ENCODE results near the gene DNAH10. TPM values are rescaled to one million over a fixed set of nuclear protein-coding genes. Genes with fewer than 3 reads are reported as not detected.
"Not testable (repeated sequence)": the region's sequence is repeated elsewhere in the genome, so short reads cannot be mapped to it uniquely, and the experiment has no call there.

DNAH10 gene
- total RNA-seq, 1 experiment from 2014 or later, result 0.14 TPM

GRCh38 chr12:123779551-123779950 is 17.4 kb downstream of the DNAH10 start:
- Mint-ChIP-seq H3K36me3 (ENCODE audit: insufficient read depth, unreplicated experiment) (no peaks in the 10 kb centered on the region), H3K4me3 (ENCODE audit: low read depth, unreplicated experiment) (no peak overlapping the region), H3K27ac (ENCODE audit: unreplicated experiment) (no peak overlapping the region), H3K9me3 (ENCODE audit: low read depth, unreplicated experiment) (no peaks in the 10 kb centered on the region), H3K4me1 (ENCODE audit: low read depth, unreplicated experiment) (no peaks in the 10 kb centered on the region), H3K27me3 (ENCODE audit: unreplicated experiment) (peaks cover 48% of the 10 kb centered on the region)
- DNase-seq, result no peak
- CTCF ChIA-PET, result no interaction called here
- intact Hi-C loops (cut with micrococcal nuclease; ENCODE audit: unreplicated experiment), result no loop called here
- no peak for TF ChIP-seq CTCF (IDR thresholded peaks at IDR 0.05; ENCODE audit: unreplicated experiment)
- BruUV-seq (replicated peaks), result no TSS peak

GRCh38 chr12:123782997-123783792 is 21.1 kb downstream of the DNAH10 start:
- H3K4me1 Mint-ChIP-seq (ENCODE audit: low read depth, unreplicated experiment), result no peaks in the 10 kb centered on the region
- H3K36me3 Mint-ChIP-seq (ENCODE audit: insufficient read depth, unreplicated experiment), result no peaks in the 10 kb centered on the region
- H3K27ac Mint-ChIP-seq (ENCODE audit: unreplicated experiment), result no peak overlapping the region
- DNase-seq, result no peak
- H3K9me3 Mint-ChIP-seq (ENCODE audit: low read depth, unreplicated experiment), result no peaks in the 10 kb centered on the region
- no TSS peak for BruUV-seq (replicated peaks)
- TF ChIP-seq CTCF (IDR thresholded peaks at IDR 0.05; ENCODE audit: unreplicated experiment), result no peak
- H3K4me3 Mint-ChIP-seq (ENCODE audit: low read depth, unreplicated experiment), result no peak overlapping the region
- peaks cover 25% of the 10 kb centered on the region for H3K27me3 Mint-ChIP-seq (ENCODE audit: unreplicated experiment)
- CTCF ChIA-PET, result no interaction called here
- intact Hi-C loops (cut with micrococcal nuclease; ENCODE audit: unreplicated experiment), result no loop called here

GRCh38 chr12:123787466-123787865 is 25.4 kb downstream of the DNAH10 start:
- H3K4me1 Mint-ChIP-seq (ENCODE audit: low read depth, unreplicated experiment), result no peaks in the 10 kb centered on the region
- no peaks in the 10 kb centered on the region for H3K36me3 Mint-ChIP-seq (ENCODE audit: insufficient read depth, unreplicated experiment)
- intact Hi-C loops (cut with micrococcal nuclease; ENCODE audit: unreplicated experiment), result no loop called here
- peaks cover 37% of the 10 kb centered on the region for H3K27me3 Mint-ChIP-seq (ENCODE audit: unreplicated experiment)
- no peak overlapping the region for H3K4me3 Mint-ChIP-seq (ENCODE audit: low read depth, unreplicated experiment)
- no peak for TF ChIP-seq CTCF (IDR thresholded peaks at IDR 0.05; ENCODE audit: unreplicated experiment)
- CTCF ChIA-PET, result no interaction called here
- BruUV-seq (replicated peaks), result no TSS peak
- no peak overlapping the region for H3K27ac Mint-ChIP-seq (ENCODE audit: unreplicated experiment)
- no peak for DNase-seq
- H3K9me3 Mint-ChIP-seq (ENCODE audit: low read depth, unreplicated experiment), result no peaks in the 10 kb centered on the region

GRCh38 chr12:123788541-123788940 is 26.4 kb downstream of the DNAH10 start:
- no peaks in the 10 kb centered on the region for H3K4me1 Mint-ChIP-seq (ENCODE audit: low read depth, unreplicated experiment)
- H3K36me3 Mint-ChIP-seq (ENCODE audit: insufficient read depth, unreplicated experiment), result no peaks in the 10 kb centered on the region
- no peak for TF ChIP-seq CTCF (IDR thresholded peaks at IDR 0.05; ENCODE audit: unreplicated experiment)
- H3K27ac Mint-ChIP-seq (ENCODE audit: unreplicated experiment), result no peak overlapping the region
- H3K9me3 Mint-ChIP-seq (ENCODE audit: low read depth, unreplicated experiment), result no peaks in the 10 kb centered on the region
- intact Hi-C loops (cut with micrococcal nuclease; ENCODE audit: unreplicated experiment), result no loop called here
- peaks cover 29% of the 10 kb centered on the region for H3K27me3 Mint-ChIP-seq (ENCODE audit: unreplicated experiment)
- BruUV-seq (replicated peaks), result no TSS peak
- DNase-seq, result no peak
- no peak overlapping the region for H3K4me3 Mint-ChIP-seq (ENCODE audit: low read depth, unreplicated experiment)
- CTCF ChIA-PET, result interaction anchor here (0.6 kb wide), 2 partner anchors 190 to 1635 kb away, joined by 3 to 5 read pairs; no protein-coding TSS in a partner anchor

GRCh38 chr12:123789422-123789821 is 27.3 kb downstream of the DNAH10 start:
- H3K4me3 Mint-ChIP-seq (ENCODE audit: low read depth, unreplicated experiment); H3K27ac Mint-ChIP-seq (ENCODE audit: unreplicated experiment); intact Hi-C loops (cut with micrococcal nuclease; ENCODE audit: unreplicated experiment); BruUV-seq (replicated peaks); DNase-seq; H3K9me3 Mint-ChIP-seq (ENCODE audit: low read depth, unreplicated experiment); H3K4me1 Mint-ChIP-seq (ENCODE audit: low read depth, unreplicated experiment); H3K36me3 Mint-ChIP-seq (ENCODE audit: insufficient read depth, unreplicated experiment): not testable (repeated sequence)
- H3K27me3 Mint-ChIP-seq (ENCODE audit: unreplicated experiment), result peaks cover 24% of the 10 kb centered on the region
- CTCF ChIA-PET, result interaction anchor here (0.6 kb wide), 2 partner anchors 20 to 1634 kb away, joined by 3 to 5 read pairs; no protein-coding TSS in a partner anchor

All from Calu3 (cell line).